HG03196 (cell line): ENCODE results near the gene CMC2.

ENCODE experiments used
- ATAC-seq: cut with Tn5 transposase; IDR thresholded peaks from one replicate; pipeline ENCODE4 v1.9.1; 2021; ENCODE audit not compliant: unreplicated experiment

CMC2 gene

GRCh38 chr16:80981103-80981502 lies 25.6 kb downstream of the CMC2 start:
- ATAC-seq, result no peak

DNA sequence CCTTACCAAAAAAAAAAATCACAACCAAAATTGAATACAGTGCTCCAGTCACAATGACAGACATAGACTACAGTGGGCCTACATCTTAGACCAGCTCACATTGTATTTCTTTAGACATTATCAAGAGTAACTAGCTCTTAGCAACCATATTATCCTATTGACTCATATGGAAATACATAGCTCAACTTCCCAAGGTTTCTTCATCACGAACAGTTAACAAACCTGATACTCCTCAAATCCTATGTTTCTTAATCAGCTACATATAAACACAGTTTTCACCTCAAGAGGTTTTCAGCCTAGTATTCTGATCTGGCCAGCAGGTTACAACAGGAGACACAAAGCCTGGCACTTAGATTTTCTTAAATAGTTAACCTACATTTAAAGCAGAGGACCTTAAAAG lies 29.7 kb downstream of the CMC2 start:
- ATAC-seq, result no peak

- no peak for ATAC-seq
Measured at GRCh38 chr16:80974649-80975376, 31.9 kb downstream of the CMC2 start.

DNA sequence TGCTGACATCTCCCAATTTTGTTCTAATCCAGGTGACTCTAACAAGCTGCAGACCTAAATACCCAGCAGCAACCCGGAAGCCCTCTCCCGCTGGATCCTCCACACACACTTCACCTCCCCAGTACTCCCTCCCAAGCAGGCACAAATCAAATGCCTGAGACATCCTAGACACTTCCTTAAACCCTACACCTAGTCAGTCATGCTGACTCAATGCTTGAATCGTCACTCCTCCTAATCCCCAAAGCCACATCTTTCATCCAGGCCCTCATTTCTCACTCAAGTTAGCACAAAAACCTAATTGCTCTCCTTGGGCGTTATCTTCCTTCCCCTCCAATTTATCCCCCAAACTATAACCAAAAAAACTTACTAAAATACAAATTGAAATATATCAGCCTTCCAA lies 32.7 kb downstream of the CMC2 start:
- no peak for ATAC-seq

- no peak for ATAC-seq
Measured at GRCh38 chr16:80972611-80973010, 34.1 kb downstream of the CMC2 start.

- peak; percentile 55 for ATAC-seq
Measured at GRCh38 chr16:80971819-80972218, 34.9 kb downstream of the CMC2 start.

- no peak for ATAC-seq
Measured at GRCh38 chr16:80969114-80969484, 37.6 kb downstream of the CMC2 start.

GRCh38 chr16:80968386-80969113 lies 38.1 kb downstream of the CMC2 start:
- ATAC-seq, result no peak

DNA sequence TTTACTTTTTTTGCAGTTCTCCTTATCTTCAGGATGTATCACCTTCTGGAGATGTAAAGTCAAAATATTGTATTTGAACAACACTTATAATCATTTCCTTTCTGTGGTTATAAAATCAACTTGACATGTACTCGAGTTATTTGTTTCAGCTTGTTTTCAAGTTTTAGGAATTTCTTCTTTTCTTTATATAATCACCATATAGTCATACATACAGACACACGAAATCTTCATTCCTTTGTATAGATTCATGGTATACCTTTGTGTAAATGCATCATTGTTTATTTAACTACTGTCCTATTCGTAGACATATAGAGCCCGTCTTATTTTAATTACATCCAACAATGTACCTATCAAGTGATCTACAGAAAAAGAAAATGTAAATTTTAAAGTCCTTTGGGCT lies 40.1 kb downstream of the CMC2 start:
- no peak for ATAC-seq

DNA sequence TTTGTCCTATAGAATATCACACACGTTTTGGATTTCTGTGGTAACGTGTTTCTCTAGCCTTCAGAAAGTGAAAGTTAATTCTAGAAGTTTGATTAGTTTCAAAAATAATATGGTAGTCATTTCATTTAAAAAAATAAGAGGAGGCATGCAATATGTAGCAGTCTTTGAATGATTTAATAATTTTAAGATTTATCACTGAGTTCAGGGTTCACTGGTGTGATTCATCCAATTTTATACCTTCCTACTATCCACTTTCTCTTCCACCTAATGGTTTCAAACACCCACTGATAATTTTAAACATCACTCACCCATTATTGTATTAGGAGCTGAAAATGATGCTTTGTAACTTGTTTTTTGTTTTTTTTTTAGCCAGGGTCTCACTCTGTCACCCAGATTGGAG lies 42.3 kb downstream of the CMC2 start:
- ATAC-seq, result no peak

DNA sequence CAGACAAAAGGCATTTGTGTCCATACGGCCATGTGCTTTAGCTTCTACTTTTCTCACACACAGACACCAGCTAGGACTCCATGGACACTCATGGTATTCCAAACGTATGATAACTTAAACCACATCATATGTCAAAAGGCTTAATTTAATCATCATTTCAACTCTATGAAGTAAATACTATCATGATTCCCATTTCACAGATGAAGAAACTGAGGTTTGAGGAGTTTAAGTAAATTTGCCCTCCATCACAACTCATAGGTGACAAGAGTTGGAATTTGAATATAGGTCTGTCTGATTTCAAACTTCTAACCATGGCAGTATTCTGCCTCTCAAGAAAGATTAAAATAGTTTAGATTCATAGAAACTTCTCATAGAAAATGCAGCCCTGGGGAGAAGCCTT lies 43.8 kb downstream of the CMC2 start:
- no peak for ATAC-seq

- ATAC-seq, result no peak
Measured at GRCh38 chr16:80958284-80958683, 48.4 kb downstream of the CMC2 start.

DNA sequence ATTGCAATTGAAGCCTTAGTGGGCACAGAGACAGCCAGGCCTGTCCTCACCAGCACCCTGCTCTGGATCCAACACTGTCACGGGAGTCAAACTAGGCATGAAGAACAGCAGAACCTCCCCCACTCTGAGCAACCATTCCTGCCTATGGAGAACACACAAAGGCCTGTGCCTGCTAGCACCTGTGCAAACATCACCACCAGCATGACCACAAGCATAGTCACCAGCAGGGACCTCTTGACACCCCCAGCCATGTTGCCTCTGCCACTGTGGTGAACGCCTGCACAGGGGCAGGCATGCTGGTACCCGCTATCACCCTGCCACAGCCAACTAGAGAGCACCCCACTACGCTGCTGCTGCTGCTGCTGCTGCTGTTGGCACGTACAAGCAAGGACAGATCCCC lies 51.7 kb downstream of the CMC2 start:
- no peak for ATAC-seq

DNA sequence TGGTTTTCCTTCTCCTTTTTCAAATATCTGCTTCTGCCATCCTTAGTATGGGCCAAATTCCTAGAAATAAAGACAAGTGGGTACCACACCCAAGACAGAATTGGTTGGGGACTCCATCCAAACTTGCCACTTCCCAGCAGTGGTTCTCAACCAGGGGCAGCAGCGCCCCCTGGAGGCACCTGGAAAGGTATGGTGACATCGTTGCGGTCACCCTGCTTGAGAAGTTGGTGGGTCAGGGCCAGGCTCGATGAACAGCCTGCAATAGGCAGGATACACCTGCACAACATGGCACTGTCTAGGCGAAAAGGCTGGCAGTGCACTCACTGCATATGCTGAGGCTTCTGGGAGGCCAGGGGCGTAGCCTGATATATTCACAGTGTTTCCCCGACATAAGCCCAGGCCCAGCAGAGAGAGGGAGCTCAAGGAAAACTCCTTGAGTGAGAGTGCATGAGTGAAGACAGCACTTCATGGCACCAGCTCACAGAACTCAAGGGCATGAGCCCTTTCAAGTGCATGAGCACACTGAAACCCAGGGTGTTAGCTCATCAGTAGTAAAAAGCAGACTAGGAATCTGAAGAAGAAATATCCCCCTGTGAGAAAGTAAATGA lies 57.7 kb downstream of the CMC2 start:
- no peak for ATAC-seq

GRCh38 chr16:80947708-80948625 lies 58.7 kb downstream of the CMC2 start:
- no peak for ATAC-seq

DNA sequence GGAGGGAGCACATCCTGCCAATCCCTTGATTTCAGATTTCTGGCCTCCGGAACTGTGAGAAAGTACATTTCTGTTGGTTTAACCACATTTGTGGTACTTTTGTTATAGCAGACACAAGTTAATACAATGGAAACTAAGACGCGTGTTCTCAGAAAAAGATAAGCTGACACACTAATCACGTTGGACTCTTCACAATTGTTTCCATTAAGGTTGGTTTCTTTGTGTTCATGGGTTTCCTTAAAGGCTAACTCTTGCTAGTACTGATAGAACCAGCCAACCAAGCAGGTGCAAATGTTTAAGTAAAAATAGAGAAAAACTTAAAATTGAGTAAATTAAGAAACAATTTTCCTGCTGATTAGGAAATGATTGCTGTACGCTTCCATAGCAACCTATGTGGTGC lies 59.4 kb downstream of the CMC2 start:
- no peak for ATAC-seq

DNA sequence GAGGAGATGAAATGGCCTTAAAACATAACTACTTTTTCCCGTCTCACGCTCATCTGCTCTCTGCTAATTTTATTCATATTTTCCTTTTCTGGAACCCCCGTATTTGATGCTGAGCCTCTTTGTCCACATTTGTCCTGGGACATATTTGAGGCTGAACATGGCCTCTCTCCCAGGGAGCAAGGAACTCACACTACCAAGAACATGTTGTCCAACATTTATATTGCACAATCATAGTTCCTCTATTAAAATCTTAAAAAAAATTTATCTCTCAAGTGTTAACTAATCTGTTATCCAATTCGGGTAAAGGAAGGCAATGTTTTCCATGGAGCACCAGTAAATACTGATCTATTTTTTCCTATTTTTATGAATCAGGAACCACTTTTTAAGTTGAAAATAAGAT lies 60.2 kb downstream of the CMC2 start:
- ATAC-seq, result no peak

GRCh38 chr16:80940069-80940856 lies 66.4 kb downstream of the CMC2 start:
- no peak for ATAC-seq

GRCh38 chr16:80938879-80939260 lies 67.8 kb downstream of the CMC2 start:
- no peak for ATAC-seq

DNA sequence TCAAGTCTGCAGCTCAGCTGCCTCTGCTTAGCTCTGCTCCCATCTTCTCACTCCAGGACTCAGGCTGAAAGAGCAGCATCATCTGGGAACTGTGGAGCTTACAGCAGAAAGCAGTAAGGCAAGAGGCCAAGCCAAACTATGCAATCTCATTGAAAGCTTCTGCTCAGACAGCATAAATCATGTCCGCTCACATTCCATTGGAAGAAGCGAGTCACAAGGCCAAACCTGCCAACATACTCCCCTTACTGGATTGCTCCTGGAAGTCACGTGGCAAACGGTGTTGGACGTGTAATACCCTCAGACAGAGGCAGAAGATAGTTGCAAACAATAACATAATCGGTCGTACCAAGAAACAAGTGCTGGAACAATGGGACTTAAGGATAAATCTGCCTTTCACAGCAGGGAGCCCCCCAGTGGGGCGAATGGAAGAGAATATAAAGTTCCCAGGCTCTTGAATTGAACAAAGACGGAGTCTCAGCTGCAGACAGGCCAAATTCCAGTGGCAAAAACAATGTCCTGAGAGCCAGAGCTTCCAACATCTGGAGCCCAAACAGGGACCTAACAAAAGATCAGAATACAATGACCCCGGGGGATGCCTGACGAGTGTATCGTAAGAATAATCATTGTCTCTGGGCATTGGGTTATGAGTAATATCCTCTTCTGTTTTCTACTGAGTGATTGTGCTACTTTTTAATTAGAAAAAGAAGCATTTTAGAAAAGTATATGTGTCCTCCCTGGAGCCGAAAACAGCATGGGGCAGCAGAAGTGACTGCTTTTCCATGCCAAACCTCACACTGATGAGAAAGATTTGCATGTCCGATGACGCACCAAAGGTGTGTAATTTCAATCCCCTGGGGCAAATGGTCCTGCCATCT lies 68.4 kb downstream of the CMC2 start:
- no peak for ATAC-seq
